H1 (cell line): ENCODE data around the gene TMEM204. TPM values are rescaled to one million over a fixed set of nuclear protein-coding genes. Genes with fewer than 3 reads are reported as not detected.

ENCODE experiments used
- CTCF ChIA-PET: fragments of 300-600 bp; sonication (Branson Sonifier 250); formaldehyde crosslinking; loops from one replicate; lab custom pipeline; 2021; ENCODE audit not compliant: partially characterized antibody; lab: Charles Lee
- POLR2A ChIA-PET: fragments of 300-600 bp; sonication (Branson Sonifier 250); formaldehyde crosslinking; loops from one replicate; lab custom pipeline; 2021; ENCODE audit warnings: inconsistent platforms; ENCODE audit not compliant: partially characterized antibody; lab: Charles Lee
- DNase-seq, 2 experiments: peaks; one replicate each; pipeline versions ENCODE4 v3.0.0 to v3.0.0-alpha.2; 2010 to 2022; ENCODE audit warnings: low spot score in 2 of 2, low read depth in 1 of 2, mixed read lengths in 1 of 2
- FAIRE-seq: peaks from 2 replicates; lab custom pipeline; 2011; peaks lifted over from hg19 to GRCh38; lab: Jason Lieb, UNC
- H2AFZ ChIP-seq: 2 replicates; pipeline ENCODE4 v1.8.1; 2012; ENCODE audit warnings: low read length, inconsistent platforms
- H2AK5ac ChIP-seq: 2 replicates; pipeline ENCODE4 v1.6.1; 2013; ENCODE audit warnings: low read depth, low read length
- H2BK120ac ChIP-seq: replicated peaks from 2 replicates; pipeline ENCODE3; 2013; ENCODE audit warnings: low read depth, low read length, inconsistent platforms
- H2BK12ac ChIP-seq: 2 replicates; pipeline ENCODE4 v1.6.1; 2013; ENCODE audit warnings: low read depth, low read length
- H2BK15ac ChIP-seq: 2 replicates; pipeline ENCODE4 v1.6.1; 2013; ENCODE audit warnings: low read length
- H2BK20ac ChIP-seq: 2 replicates; pipeline ENCODE4 v1.6.1; 2013; ENCODE audit warnings: low read length
- H2BK5ac ChIP-seq: 2 replicates; pipeline ENCODE4 v1.6.1; 2013; ENCODE audit warnings: low read depth, low read length
- H3K14ac ChIP-seq: 2 replicates; pipeline ENCODE4 v1.6.1; 2013; ENCODE audit warnings: inconsistent platforms; ENCODE audit not compliant: insufficient read length
- H3K18ac ChIP-seq: 2 replicates; pipeline ENCODE4 v1.6.1; 2013; ENCODE audit warnings: low read length; ENCODE audit errors: extremely low read depth
- H3K23ac ChIP-seq: 2 replicates; pipeline ENCODE4 v1.6.1; 2013; ENCODE audit warnings: inconsistent platforms; ENCODE audit not compliant: insufficient read length
- H3K23me2 ChIP-seq: 2 replicates; pipeline ENCODE4 v1.6.1; 2013; ENCODE audit warnings: low read depth, low read length
- H3K27ac ChIP-seq: 2 replicates; pipeline ENCODE4 v1.6.1; 2011; ENCODE audit warnings: low read depth, low read length, inconsistent platforms
- H3K27me3 ChIP-seq, 4 experiments: replicated peaks in 1 of 4; 1 replicate in 1 of 4; 2 replicates in 3 of 4; pipeline versions ENCODE4 v1.6.1 to v1.8.1; 2011 to 2013; ENCODE audit warnings: low read length in 3 of 4, mild to moderate bottlenecking in 3 of 4, inconsistent platforms in 2 of 4, mixed read lengths in 2 of 4, moderate library complexity in 1 of 4; ENCODE audit not compliant: control insufficient read depth in 3 of 4, insufficient read depth in 3 of 4; ENCODE audit errors: extremely low read depth in 1 of 4
- H3K36me3 ChIP-seq, 4 experiments: 2 replicates each; pipeline versions ENCODE4 v1.6.1 to v1.8.1; 2011 to 2013; ENCODE audit warnings: mild to moderate bottlenecking in 4 of 4, low read length in 3 of 4, moderate library complexity in 2 of 4, control low read depth in 1 of 4, inconsistent platforms in 1 of 4; ENCODE audit not compliant: insufficient read depth in 4 of 4, control insufficient read depth in 2 of 4
- H3K4ac ChIP-seq: replicated peaks from 2 replicates; pipeline ENCODE3; 2013; ENCODE audit warnings: low read length, low read depth, mixed read lengths, inconsistent platforms; ENCODE audit not compliant: insufficient read length
- H3K4me1 ChIP-seq, 4 experiments: replicated peaks in 1 of 4; 1 replicate in 1 of 4; 2 replicates in 3 of 4; pipeline versions ENCODE4 v1.6.1 to v1.8.1; 2011 to 2013; ENCODE audit warnings: low read length in 3 of 4, inconsistent platforms in 2 of 4, mixed read lengths in 1 of 4; ENCODE audit not compliant: insufficient read depth in 4 of 4, control insufficient read depth in 3 of 4
- H3K4me2 ChIP-seq, 2 experiments: 2 replicates each; pipeline versions ENCODE4 v1.6.1 to v1.8.1; 2011 to 2013; ENCODE audit warnings: low read depth in 2 of 2, low read length in 2 of 2, control low read depth in 1 of 2, inconsistent platforms in 1 of 2, mild to moderate bottlenecking in 1 of 2; ENCODE audit not compliant: insufficient read depth in 1 of 2
- H3K4me3 ChIP-seq, 4 experiments: fragments of 200-600, 300-600 bp in 1 of 4; sonication (generic), shearing (Covaris generic), sonication (Bioruptor Twin) in 1 of 4; 2 replicates each; pipeline versions ENCODE4 v1.5.1 to v1.8.1; 2011 to 2016; ENCODE audit warnings: low read length in 4 of 4, low read depth in 3 of 4, control low read depth in 2 of 4, inconsistent platforms in 2 of 4, mild to moderate bottlenecking in 2 of 4, mixed read lengths in 1 of 4, moderate library complexity in 1 of 4; ENCODE audit not compliant: insufficient read depth in 2 of 4; ENCODE audit errors: extremely low read depth in 1 of 4
- H3K56ac ChIP-seq: replicated peaks from 2 replicates; pipeline ENCODE3; 2013; ENCODE audit warnings: low read depth, mild to moderate bottlenecking, mixed read lengths, low read length, inconsistent platforms; ENCODE audit not compliant: insufficient read length
- H3K79me1 ChIP-seq: 2 replicates; pipeline ENCODE4 v1.6.1; 2013; ENCODE audit warnings: low read depth, low read length, control low read depth
- H3K79me2 ChIP-seq, 2 experiments: 2 replicates each; pipeline versions ENCODE4 v1.6.1 to v1.8.1; 2012 to 2013; ENCODE audit warnings: low read length in 2 of 2, mild to moderate bottlenecking in 2 of 2, inconsistent platforms in 1 of 2; ENCODE audit not compliant: insufficient read depth in 2 of 2, control insufficient read depth in 1 of 2
- H3K9ac ChIP-seq, 4 experiments: replicated peaks in 1 of 4; 1 replicate in 1 of 4; 2 replicates in 3 of 4; pipeline versions ENCODE4 v1.6.1 to v1.8.1; 2011 to 2013; ENCODE audit warnings: low read depth in 3 of 4, low read length in 3 of 4, control low read depth in 2 of 4, mild to moderate bottlenecking in 2 of 4, moderate library complexity in 2 of 4, inconsistent platforms in 1 of 4; ENCODE audit errors: extremely low read depth in 1 of 4
- H3K9me3 ChIP-seq, 2 experiments: 2 replicates each; pipeline versions ENCODE4 v1.6.1 to v1.8.1; 2012 to 2013; ENCODE audit warnings: mild to moderate bottlenecking in 2 of 2, moderate library complexity in 2 of 2, control low read depth in 1 of 2, inconsistent platforms in 1 of 2, low read depth in 1 of 2, low read length in 1 of 2, mixed read lengths in 1 of 2; ENCODE audit not compliant: insufficient read depth in 2 of 2
- H4K20me1 ChIP-seq, 2 experiments: replicated peaks in 1 of 2; 2 replicates each; pipeline versions ENCODE3 to v1.8.1; 2011 to 2013; ENCODE audit warnings: inconsistent platforms in 2 of 2, low read length in 2 of 2, mild to moderate bottlenecking in 1 of 2; ENCODE audit not compliant: insufficient read depth in 2 of 2, control insufficient read depth in 1 of 2
- H4K5ac ChIP-seq: 2 replicates; pipeline ENCODE4 v1.6.1; 2013; ENCODE audit warnings: low read length, low read depth, mixed read lengths, inconsistent platforms; ENCODE audit not compliant: insufficient read length
- H4K8ac ChIP-seq: 2 replicates; pipeline ENCODE4 v1.8.0; 2013; ENCODE audit warnings: mild to moderate bottlenecking, moderate library complexity, low read length, inconsistent platforms; ENCODE audit not compliant: insufficient read depth; ENCODE audit errors: extremely low read depth
- H4K91ac ChIP-seq: replicated peaks from 2 replicates; pipeline ENCODE3; 2013; ENCODE audit warnings: low read length, mixed read lengths, inconsistent platforms; ENCODE audit not compliant: insufficient read length
- ATF3 ChIP-seq: IDR thresholded peaks from 2 replicates; pipeline ENCODE4 v1.6.1; 2011; ENCODE audit warnings: low read depth, mild to moderate bottlenecking, low read length; ENCODE audit not compliant: insufficient read depth
- CBX8 ChIP-seq: fragments of 300-800, 300-1000 bp; sonication (generic); IDR thresholded peaks from 2 replicates; pipeline ENCODE4 v1.7.1; 2016; ENCODE audit warnings: low read depth, low read length, borderline replicate concordance
- GTF2F1 ChIP-seq: IDR thresholded peaks from 2 replicates; pipeline ENCODE4 v1.6.1; 2012; ENCODE audit warnings: low read depth, low read length, improper control_type of control experiment, borderline replicate concordance
- KDM4A ChIP-seq: IDR thresholded peaks from one replicate; pipeline ENCODE4 v1.7.1; 2012; ENCODE audit warnings: low read depth, mild to moderate bottlenecking, moderate library complexity, low read length, inconsistent platforms; ENCODE audit not compliant: severe bottlenecking
- NANOG ChIP-seq: IDR thresholded peaks from 2 replicates; pipeline ENCODE4 v1.6.1; 2011; ENCODE audit warnings: low read length, low read depth, mild to moderate bottlenecking, inconsistent platforms; ENCODE audit not compliant: insufficient read depth, poor library complexity, severe bottlenecking
- POLR2A ChIP-seq, 2 experiments: IDR thresholded peaks; 1 replicate in 1 of 2; 2 replicates in 1 of 2; pipeline ENCODE4 v1.6.1; 2011; ENCODE audit warnings: low read depth in 2 of 2, low read length in 2 of 2, mild to moderate bottlenecking in 2 of 2; ENCODE audit errors: control extremely low read depth in 1 of 2
- RAD21 ChIP-seq, 2 experiments: IDR thresholded peaks in 1 of 2; conservative IDR thresholded peaks in 1 of 2; 2 replicates each; pipeline ENCODE4 v1.6.1; 2011; ENCODE audit warnings: low read depth in 2 of 2, low read length in 2 of 2, improper control_type of control experiment in 1 of 2, inconsistent platforms in 1 of 2, mild to moderate bottlenecking in 1 of 2, moderate library complexity in 1 of 2
- RNF2 ChIP-seq: fragments of 200-900, 300-1000 bp; sonication (generic); IDR thresholded peaks from 2 replicates; pipeline ENCODE4 v1.7.1; 2016; ENCODE audit warnings: borderline replicate concordance, low read depth, mild to moderate bottlenecking, antibody characterized with exemption, low read length; ENCODE audit not compliant: poor library complexity, severe bottlenecking; ENCODE audit errors: missing control alignments
- RXRA ChIP-seq: IDR thresholded peaks from 2 replicates; pipeline ENCODE4 v1.6.1; 2011; ENCODE audit warnings: low read depth, mild to moderate bottlenecking, low read length, moderate library complexity; ENCODE audit not compliant: insufficient read depth
- SP1 ChIP-seq: IDR thresholded peaks from 2 replicates; pipeline ENCODE4 v1.6.1; 2011; ENCODE audit warnings: low read depth, low read length
- WGBS, 2 experiments: shearing (Covaris generic) in 1 of 2; methylation state at CpG; one replicate each; pipeline versions ENCODE4 v1.1.6 to v1.1.7; 2013 to 2015; ENCODE audit warnings: low lambda C conversion rate in 2 of 2, mixed read lengths in 2 of 2, inconsistent platforms in 1 of 2, low coverage in 1 of 2, missing lambda C conversion rate in 1 of 2; ENCODE audit not compliant: insufficient replicate concordance in 2 of 2, insufficient coverage in 1 of 2, insufficient read length in 1 of 2; ENCODE audit errors: extremely low coverage in 1 of 2, missing lambda C conversion rate in 1 of 2; 5-methylcytosine and 5-hydroxymethylcytosine counted together
- polyA plus RNA-seq, 7 experiments: library from polyadenylated mRNA; depleted of rRNA in 3 of 7; stranded (reverse) in 5 of 7; unstranded in 2 of 7; fragments of >200 nt in 5 of 7; fragments of 200-250 nt in 2 of 7; gene quantifications; 1 replicate in 5 of 7; 2 replicates in 1 of 7; 4 replicates in 1 of 7; pipeline versions ENCODE4 v1.2.1 to v1.2.3, GENCODE V29; 2011 to 2013; ENCODE audit warnings: missing spikeins in 2 of 7, mixed read lengths in 2 of 7
- total RNA-seq: library from RNA; stranded (reverse); fragmentation: NEBNext Ultra II Directional; extraction: Animal tissue kit (Norgen Biotek cat#: 25700); gene quantifications from 2 replicates; pipeline ENCODE4 v1.2.1, GENCODE V29; 2021
- TF ChIP-seq, protein P1 (sequence below): IDR thresholded peaks from 2 replicates; pipeline ENCODE4 v1.6.1; 2012; ENCODE audit warnings: inconsistent platforms

The TMEM204 gene
- total and polyA plus RNA-seq, 2 of the 8 experiments (the other 6 are each of a cell fraction or from before 2014, with no cell fraction given) = not detected

DNA sequence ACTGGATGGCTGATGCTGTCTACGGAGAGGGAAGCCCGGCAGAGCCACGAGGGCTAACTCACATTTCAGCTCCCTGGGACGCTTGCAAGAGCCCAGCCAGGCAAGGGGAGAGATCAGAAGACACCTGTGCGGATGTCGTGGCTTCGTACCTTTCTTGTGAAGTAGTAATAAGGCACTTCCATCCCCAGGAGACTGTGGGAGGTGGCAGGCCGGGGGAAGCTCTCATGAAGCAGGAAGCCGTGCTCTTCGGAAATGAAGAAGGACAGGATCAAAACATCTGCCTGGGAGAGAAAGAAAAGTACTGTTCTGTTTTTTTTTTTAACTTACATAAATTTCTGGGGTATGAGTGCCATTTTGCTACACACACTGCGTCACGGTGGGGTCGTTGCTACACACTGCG lies 28.4 kb downstream of the TMEM204 start:
- Histone ChIP-seq H3K79me2 (no peaks in the 10 kb centered on the region), H2AFZ (no peak overlapping the region), H4K91ac (no peak overlapping the region), H2BK20ac (no peak overlapping the region), H3K27me3 (no peaks in the 10 kb centered on the region), H3K4me2 (no peak overlapping the region), H3K9me3 (no peaks in the 10 kb centered on the region), H4K20me1 (peaks cover 0 to 2% of the 10 kb centered on the region in 2 experiments), H3K4me1 (peaks cover 0 to 3% (median 0%) of the 10 kb centered on the region in 4 experiments; a peak in 1 of 7 replicates), H3K27ac (no peak overlapping the region), H2AK5ac (no peak overlapping the region), H4K8ac (no peak overlapping the region), H3K4me3 (no peak overlapping the region), H3K79me1 (no peaks in the 10 kb centered on the region; the same call in 1 of the 2 replicates), H3K14ac (no peak overlapping the region), H3K9ac (no peak overlapping the region), H2BK12ac (no peak overlapping the region), H3K18ac (no peak overlapping the region), H2BK5ac (no peak overlapping the region), H3K4ac (no peak overlapping the region), H2BK120ac (no peak overlapping the region), H3K36me3 (peaks cover 2 to 12% (median 9%) of the 10 kb centered on the region in 4 experiments; a peak in 5 of 8 replicates), H3K23ac (no peak overlapping the region), H3K56ac (no peak overlapping the region), H3K23me2 (no peaks in the 10 kb centered on the region), H4K5ac (no peak overlapping the region), H2BK15ac (no peak overlapping the region)
- DNase-seq = no peak
- no peak for FAIRE-seq
- CTCF ChIA-PET = interaction anchor here (1.2 kb wide), 1 partner anchor 11 kb away, joined by 3 read pairs; no protein-coding TSS in a partner anchor
- 92% methylated on average over 14 of the region's 14 CpGs; no CpG with 5 or more reads in 1 of the 2 experiments for WGBS, 2 experiments
- POLR2A ChIA-PET = interaction anchor here (0.7 kb wide), 1 partner anchor 9 kb away, joined by 3 read pairs; no protein-coding TSS in a partner anchor
- no peak for TF ChIP-seq RNF2
- TF ChIP-seq POLR2A (IDR thresholded peaks at IDR 0.05; ENCODE audit: control extremely low read depth in 1 of 2, low read depth in 2 of 2, low read length in 2 of 2) = no peak
- TF ChIP-seq CBX8 = no peak
- TF ChIP-seq ATF3 = no peak
- no peak for TF ChIP-seq KDM4A
- TF ChIP-seq, protein P1, sequence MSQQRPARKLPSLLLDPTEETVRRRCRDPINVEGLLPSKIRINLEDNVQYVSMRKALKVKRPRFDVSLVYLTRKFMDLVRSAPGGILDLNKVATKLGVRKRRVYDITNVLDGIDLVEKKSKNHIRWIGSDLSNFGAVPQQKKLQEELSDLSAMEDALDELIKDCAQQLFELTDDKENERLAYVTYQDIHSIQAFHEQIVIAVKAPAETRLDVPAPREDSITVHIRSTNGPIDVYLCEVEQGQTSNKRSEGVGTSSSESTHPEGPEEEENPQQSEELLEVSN = no peak
- TF ChIP-seq NANOG = no peak
- TF ChIP-seq SP1 = no peak
- no peak for TF ChIP-seq RXRA
- no peak for TF ChIP-seq RAD21 (IDR thresholded peaks at IDR 0.05 in 1 of 2, conservative IDR thresholded peaks at IDR 0.05 in 1 of 2; ENCODE audit: low read depth in 2 of 2, low read length in 2 of 2)
- no peak for TF ChIP-seq GTF2F1
